Kidney (tissue), 14 donors: ENCODE measurements around the gene RXRA. TPM values are rescaled to one million over a fixed set of nuclear protein-coding genes. Genes with fewer than 3 reads are reported as not detected.

Source experiments
- DNase-seq, 5 donors: peaks; one replicate each; pipeline ENCODE4 v3.0.0-alpha.2; 2013 to 2020
- FAIRE-seq: peaks from 2 replicates; lab custom pipeline; 2012; peaks lifted over from hg19 to GRCh38; lab: Jason Lieb, UNC
- H3K27ac ChIP-seq, 2 donors: one replicate each; pipeline ENCODE4 v1.7.0; 2013; ENCODE audit warnings: low read depth in 2 of 2, low read length in 2 of 2, inconsistent platforms in 1 of 2
- H3K27me3 ChIP-seq: one replicate; pipeline ENCODE4 v1.7.1; 2013; ENCODE audit warnings: low read length, inconsistent platforms; ENCODE audit not compliant: control insufficient read depth, insufficient read depth
- H3K36me3 ChIP-seq, 3 donors: one replicate each; pipeline versions ENCODE4 v1.7.0 to v1.7.1; 2013; ENCODE audit warnings: low read length in 3 of 3, control low read depth in 1 of 3, inconsistent platforms in 1 of 3; ENCODE audit not compliant: insufficient read depth in 3 of 3, control insufficient read depth in 2 of 3
- H3K4me1 ChIP-seq, 3 donors: one replicate each; pipeline versions ENCODE4 v1.7.0 to v1.7.1; 2013; ENCODE audit warnings: low read length in 3 of 3, inconsistent platforms in 1 of 3, low read depth in 1 of 3; ENCODE audit not compliant: control insufficient read depth in 2 of 3, insufficient read depth in 2 of 3
- H3K4me3 ChIP-seq, 3 donors: one replicate each; pipeline versions ENCODE4 v1.7.0 to v1.8.1; 2013; ENCODE audit warnings: low read length in 3 of 3, control low read depth in 1 of 3, inconsistent platforms in 1 of 3
- H3K9ac ChIP-seq, 3 donors: one replicate each; pipeline versions ENCODE4 v1.7.0 to v1.7.1; 2013; ENCODE audit warnings: low read length in 3 of 3, control low read depth in 1 of 3, inconsistent platforms in 1 of 3
- H3K9me3 ChIP-seq, 3 donors: one replicate each; pipeline versions ENCODE4 v1.7.0 to v1.7.1; 2013; ENCODE audit warnings: low read length in 3 of 3, control low read depth in 1 of 3, inconsistent platforms in 1 of 3; ENCODE audit not compliant: control insufficient read depth in 2 of 3, insufficient read depth in 1 of 3
- intact Hi-C: fragments of 100-400 bp; cut with DNase I; formaldehyde crosslinking; loops from one replicate; pipeline ENCODE4 v1.11.1; 2022
- polyA plus RNA-seq: library from polyadenylated mRNA; stranded (reverse); fragments of 350-450 nt; fragmentation: Illumina TruSeq; extraction: RNeasy Lipid Tissue Mini Kit (QIAGEN cat#74804); gene quantifications from one replicate; pipeline ENCODE4 v1.2.3, GENCODE V29; 2014; ENCODE audit warnings: low read depth, low replicate concordance; ENCODE audit not compliant: insufficient read depth
- total RNA-seq: library from RNA; stranded (reverse); fragmentation: NEBNext Ultra II Directional; extraction: Animal tissue kit (Norgen Biotek cat#: 25700); gene quantifications from one replicate; pipeline ENCODE4 v1.2.1, GENCODE V29; 2021
- TF ChIP-seq, protein P1 (sequence below): IDR thresholded peaks from 3 replicates; pipeline ENCODE4 v1.5.1; 2012; ENCODE audit warnings: mild to moderate bottlenecking, moderate library complexity, borderline replicate concordance; ENCODE audit not compliant: insufficient read depth; ENCODE audit errors: extremely low read depth
- donor health status: control.
- donor health status: control.
- donor health status: control.
- donor health status: control.
- donor health status: control.
- donor health status: DM: yes; HTN: yes; CAD: no.
- donor health status: Normal renal cell carcinoma (clear cell type).

RXRA gene
- total and polyA plus RNA-seq, 2 donors from 2014 or later: 24.0 to 49.5 TPM

DNA sequence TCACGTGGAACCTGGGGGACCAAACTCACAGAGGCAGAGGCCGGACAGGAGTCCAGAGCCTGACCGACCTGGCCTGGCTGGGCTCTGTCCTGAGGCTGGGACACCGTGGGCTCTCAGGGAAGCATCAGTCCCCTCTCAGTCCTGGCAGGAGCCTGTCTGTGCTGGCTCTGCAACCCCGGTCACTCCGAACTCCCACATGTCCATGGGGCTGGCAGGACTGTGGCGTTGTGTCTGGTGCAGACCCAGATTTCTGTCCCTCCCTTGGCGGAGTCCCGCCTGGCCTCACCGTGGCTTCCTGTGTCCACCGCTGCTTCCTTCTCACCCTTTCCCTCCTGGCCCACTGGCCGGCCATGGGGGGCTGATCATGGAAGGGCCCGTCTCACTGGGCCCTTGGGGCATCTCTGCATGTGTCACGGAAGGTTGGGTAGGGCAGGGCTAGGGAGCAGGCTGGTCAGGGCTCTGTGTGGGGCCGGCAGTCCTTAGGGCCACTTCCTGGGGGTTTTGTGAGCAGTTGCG is 68.8 kb downstream of the RXRA start:
- Histone ChIP-seq H3K27ac (no peak overlapping the region), H3K9ac (no peak overlapping the region), H3K36me3 (no peaks in the 10 kb centered on the region), H3K4me1 (peaks cover 0 to 62% (median 18%) of the 10 kb centered on the region in 3 donors), H3K9me3 (peaks cover 0 to 8% (median 0%) of the 10 kb centered on the region in 3 donors), H3K27me3 (no peaks in the 10 kb centered on the region), H3K4me3 (no peak overlapping the region)
- no peak for FAIRE-seq
- intact Hi-C loops: no loop called here
- DNase-seq: no peak
- TF ChIP-seq, protein P1, sequence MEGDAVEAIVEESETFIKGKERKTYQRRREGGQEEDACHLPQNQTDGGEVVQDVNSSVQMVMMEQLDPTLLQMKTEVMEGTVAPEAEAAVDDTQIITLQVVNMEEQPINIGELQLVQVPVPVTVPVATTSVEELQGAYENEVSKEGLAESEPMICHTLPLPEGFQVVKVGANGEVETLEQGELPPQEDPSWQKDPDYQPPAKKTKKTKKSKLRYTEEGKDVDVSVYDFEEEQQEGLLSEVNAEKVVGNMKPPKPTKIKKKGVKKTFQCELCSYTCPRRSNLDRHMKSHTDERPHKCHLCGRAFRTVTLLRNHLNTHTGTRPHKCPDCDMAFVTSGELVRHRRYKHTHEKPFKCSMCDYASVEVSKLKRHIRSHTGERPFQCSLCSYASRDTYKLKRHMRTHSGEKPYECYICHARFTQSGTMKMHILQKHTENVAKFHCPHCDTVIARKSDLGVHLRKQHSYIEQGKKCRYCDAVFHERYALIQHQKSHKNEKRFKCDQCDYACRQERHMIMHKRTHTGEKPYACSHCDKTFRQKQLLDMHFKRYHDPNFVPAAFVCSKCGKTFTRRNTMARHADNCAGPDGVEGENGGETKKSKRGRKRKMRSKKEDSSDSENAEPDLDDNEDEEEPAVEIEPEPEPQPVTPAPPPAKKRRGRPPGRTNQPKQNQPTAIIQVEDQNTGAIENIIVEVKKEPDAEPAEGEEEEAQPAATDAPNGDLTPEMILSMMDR: no peak

DNA sequence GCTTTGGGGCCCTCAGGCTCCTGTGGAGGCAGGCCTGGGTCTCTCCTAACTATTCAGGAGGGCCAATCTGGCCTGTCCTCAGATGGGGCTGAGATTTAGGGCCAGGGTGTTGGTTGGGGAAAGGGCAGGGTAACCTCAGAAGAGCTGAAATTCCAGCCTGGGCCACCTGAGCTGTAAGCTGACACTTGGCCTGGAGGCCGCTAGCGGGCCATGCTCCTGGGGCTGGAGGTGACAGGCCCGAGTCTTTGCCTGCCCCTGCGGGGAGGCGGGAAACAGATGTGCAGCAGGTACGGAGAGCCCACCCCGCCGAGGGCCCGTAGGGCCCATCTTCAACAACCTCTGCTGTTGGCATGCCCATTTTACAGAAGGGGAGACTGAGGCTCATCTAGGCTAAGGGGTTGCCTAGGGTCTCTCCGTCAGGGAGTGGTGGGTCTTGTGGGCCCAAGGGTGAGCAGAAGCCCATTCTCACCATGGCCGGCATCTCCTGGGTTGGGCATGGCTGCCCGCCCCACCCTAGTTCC is 69.5 kb downstream of the RXRA start:
- Histone ChIP-seq H3K9ac (no peak overlapping the region), H3K9me3 (peaks cover 0 to 8% (median 0%) of the 10 kb centered on the region in 3 donors), H3K27me3 (no peaks in the 10 kb centered on the region), H3K36me3 (no peaks in the 10 kb centered on the region), H3K4me3 (no peak overlapping the region), H3K27ac (peak overlapping the region; percentile 14 to 32), H3K4me1 (peaks cover 0 to 54% (median 18%) of the 10 kb centered on the region in 3 donors)
- no peak for DNase-seq
- FAIRE-seq: no peak
- TF ChIP-seq, protein P1: no peak
- intact Hi-C loops: no loop called here

DNA sequence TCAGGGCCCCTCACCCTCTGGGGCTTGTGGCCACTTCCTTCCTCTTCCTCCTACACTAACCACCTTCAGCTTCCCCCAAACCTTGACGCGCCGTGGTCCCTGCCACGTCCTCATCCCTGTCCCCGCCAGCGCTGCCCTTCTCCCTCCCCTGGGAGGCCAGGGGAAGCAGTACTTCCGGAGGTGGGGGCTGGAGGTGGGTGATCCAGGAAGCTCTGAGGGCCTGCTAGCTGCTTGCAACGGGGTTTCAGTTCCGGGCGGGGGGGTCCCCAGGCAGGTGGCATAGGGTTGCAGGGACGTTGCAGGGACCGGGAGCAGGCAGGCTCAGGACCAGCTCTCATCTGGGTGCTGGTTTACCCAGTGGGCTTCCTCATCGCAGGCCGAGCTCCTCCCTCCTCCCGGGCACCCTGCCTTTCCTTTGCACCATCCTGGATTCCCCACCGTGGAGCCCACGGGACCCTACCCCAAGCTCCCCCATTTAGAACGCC is 70.0 kb downstream of the RXRA start:
- H3K27ac ChIP-seq: peak overlapping the region; percentile 14 to 32
- intact Hi-C loops: no loop called here
- TF ChIP-seq, protein P1: no peak
- FAIRE-seq (no peak), DNase-seq (no peak)
- peaks cover 0 to 8% (median 0%) of the 10 kb centered on the region in 3 donors for H3K9me3 ChIP-seq
- H3K27me3 ChIP-seq: no peaks in the 10 kb centered on the region
- no peaks in the 10 kb centered on the region for H3K36me3 ChIP-seq
- peaks cover 0 to 50% (median 15%) of the 10 kb centered on the region in 3 donors for H3K4me1 ChIP-seq
- H3K9ac ChIP-seq: no peak overlapping the region
- H3K4me3 ChIP-seq: no peak overlapping the region
